SK-N-SH (cell line): ENCODE data around the gene GHRH. TPM values are rescaled to one million over a fixed set of nuclear protein-coding genes. Genes with fewer than 3 reads are reported as not detected.

Source experiments
- CTCF ChIA-PET: fragments of 300-600, 350-600 bp; formaldehyde crosslinking; extraction: SDS; loops from one replicate; lab custom pipeline; 2021; lab: Yijun Ruan, JAX
- POLR2A ChIA-PET: fragments of 350-600 bp; sonication (Branson Sonifier 250); formaldehyde crosslinking; extraction: SDS; loops from one replicate; lab custom pipeline; 2020; ENCODE audit warnings: antibody characterized with exemption, inconsistent platforms; lab: Yijun Ruan, JAX
- DNase-seq: peaks from one replicate; pipeline ENCODE4 v3.0.0; 2012
- H2AFZ ChIP-seq: fragments of 200-600 bp; sonication (generic); 2 replicates; pipeline ENCODE4 v1.8.1; 2016; ENCODE audit warnings: antibody characterized with exemption, mild to moderate bottlenecking, low read depth
- H3F3A ChIP-seq: fragments of 200-600 bp; sonication (generic); replicated peaks from 2 replicates; pipeline ENCODE3; 2016; ENCODE audit warnings: antibody characterized with exemption, mild to moderate bottlenecking; ENCODE audit not compliant: insufficient read depth
- H3K27ac ChIP-seq, 2 experiments: fragments of 200-500 bp in 1 of 2; fragments of 200-600 bp in 1 of 2; sonication (Bioruptor generic) in 1 of 2; sonication (generic), shearing (Covaris generic) in 1 of 2; 2 replicates each; pipeline versions ENCODE4 v1.5.1 to v1.6.1; 2014 to 2016; ENCODE audit warnings: low read depth in 2 of 2, inconsistent platforms in 1 of 2, low read length in 1 of 2, mild to moderate bottlenecking in 1 of 2, mixed read lengths in 1 of 2
- H3K27me3 ChIP-seq: fragments of 200-600 bp; sonication (generic), shearing (Covaris generic); 2 replicates; pipeline ENCODE4 v1.6.1; 2016; ENCODE audit warnings: mixed run types; ENCODE audit not compliant: insufficient read depth
- H3K36me3 ChIP-seq, 2 experiments: fragments of 200-500 bp in 1 of 2; fragments of 200-600 bp in 1 of 2; sonication (Bioruptor generic) in 1 of 2; sonication (generic) in 1 of 2; replicated peaks in 1 of 2; 2 replicates each; pipeline versions ENCODE3 to v1.5.1; 2014 to 2016; ENCODE audit warnings: low read length in 1 of 2, mild to moderate bottlenecking in 1 of 2; ENCODE audit not compliant: insufficient read depth in 2 of 2, control insufficient read depth in 1 of 2
- H3K4me1 ChIP-seq, 2 experiments: fragments of 200-500 bp in 1 of 2; fragments of 200-600 bp in 1 of 2; sonication (Bioruptor generic) in 1 of 2; sonication (generic), shearing (Covaris generic) in 1 of 2; 2 replicates each; pipeline versions ENCODE4 v1.5.1 to v1.6.1; 2014 to 2016; ENCODE audit warnings: low read depth in 1 of 2, low read length in 1 of 2, mixed run types in 1 of 2; ENCODE audit not compliant: insufficient read depth in 2 of 2, control insufficient read depth in 1 of 2
- H3K4me2 ChIP-seq: fragments of 200-600 bp; sonication (generic), shearing (Covaris generic); 2 replicates; pipeline ENCODE4 v1.6.1; 2017; ENCODE audit warnings: mixed run types
- H3K4me3 ChIP-seq, 2 experiments: fragments of 200-500 bp in 1 of 2; fragments of 200-600 bp in 1 of 2; sonication (Bioruptor generic) in 1 of 2; sonication (generic), shearing (Covaris generic) in 1 of 2; 2 replicates each; pipeline versions ENCODE4 v1.5.1 to v1.8.1; 2014 to 2016; ENCODE audit warnings: low read depth in 2 of 2, inconsistent platforms in 1 of 2, low read length in 1 of 2, mild to moderate bottlenecking in 1 of 2, mixed read lengths in 1 of 2, moderate library complexity in 1 of 2
- H3K79me2 ChIP-seq: fragments of 200-600 bp; sonication (generic); 2 replicates; pipeline ENCODE4 v1.8.1; 2017; ENCODE audit warnings: mild to moderate bottlenecking; ENCODE audit not compliant: insufficient read depth
- H3K9ac ChIP-seq: fragments of 200-600 bp; sonication (generic); 2 replicates; pipeline ENCODE4 v1.6.1; 2017; ENCODE audit warnings: mixed run types
- H3K9me2 ChIP-seq: fragments of 200-600 bp; sonication (generic); 2 replicates; pipeline ENCODE4 v1.6.1; 2017; ENCODE audit warnings: mixed run types
- H3K9me3 ChIP-seq: fragments of 200-600 bp; sonication (generic); 2 replicates; pipeline ENCODE4 v1.6.1; 2017; ENCODE audit warnings: mixed run types, mild to moderate bottlenecking, moderate library complexity
- H4K20me1 ChIP-seq: fragments of 200-600 bp; sonication (generic); 2 replicates; pipeline ENCODE4 v1.6.1; 2017; ENCODE audit warnings: mild to moderate bottlenecking, mixed run types; ENCODE audit not compliant: insufficient read depth
- ELF1 ChIP-seq: IDR thresholded peaks from 2 replicates; pipeline ENCODE4 v1.4.0; 2012
- EP300 ChIP-seq, 2 experiments: IDR thresholded peaks; 2 replicates each; pipeline versions ENCODE4 v1.4.0 to v1.6.1; 2012; ENCODE audit warnings: borderline replicate concordance in 1 of 2, low read depth in 1 of 2, low read length in 1 of 2
- NRF1 ChIP-seq: IDR thresholded peaks from 2 replicates; pipeline ENCODE4 v1.6.1; 2012; ENCODE audit warnings: low read depth, mild to moderate bottlenecking, low read length
- POLR2AphosphoS5 ChIP-seq: IDR thresholded peaks from 2 replicates; pipeline ENCODE4 v1.6.1; 2012; ENCODE audit warnings: low read depth, low read length
- RAD21 ChIP-seq: IDR thresholded peaks from 2 replicates; pipeline ENCODE4 v1.6.1; 2012; ENCODE audit warnings: mild to moderate bottlenecking, low read length
- RFX5 ChIP-seq: IDR thresholded peaks from 2 replicates; pipeline ENCODE4 v1.6.1; 2012; ENCODE audit warnings: mild to moderate bottlenecking, improper control_type of control experiment, low read length
- TAF1 ChIP-seq: IDR thresholded peaks from 2 replicates; pipeline ENCODE4 v1.6.1; 2012; ENCODE audit warnings: low read depth, mild to moderate bottlenecking, low read length, moderate library complexity, borderline replicate concordance
- TCF12 ChIP-seq: IDR thresholded peaks from 2 replicates; pipeline ENCODE4 v1.4.0; 2012
- TEAD4 ChIP-seq: IDR thresholded peaks from 2 replicates; pipeline ENCODE4 v1.4.0; 2012; ENCODE audit warnings: mild to moderate bottlenecking, borderline replicate concordance; ENCODE audit not compliant: insufficient read depth
- WGBS: methylation state at CpG from one replicate; pipeline ENCODE4 v1.1.6; 2017; ENCODE audit warnings: low lambda C conversion rate; 5-methylcytosine and 5-hydroxymethylcytosine counted together
- polyA plus RNA-seq, 3 experiments: library from polyadenylated mRNA; depleted of rRNA; stranded (reverse); fragments of >200 nt; gene quantifications; 2 replicates each; pipeline ENCODE4 v1.2.3, GENCODE V29; 2012
- TF ChIP-seq, protein P1 (sequence below): IDR thresholded peaks from 2 replicates; pipeline ENCODE4 v1.6.1; 2012; ENCODE audit warnings: mild to moderate bottlenecking, low read depth, low read length, moderate library complexity
- TF ChIP-seq, protein P2 (sequence below): fragments of 150-350 bp; IDR thresholded peaks from 2 replicates; pipeline ENCODE4 v1.6.1; 2017; ENCODE audit warnings: antibody characterized with exemption, low read length, low read depth, borderline replicate concordance
- TF ChIP-seq, protein P3 (sequence below): fragments of 150-350 bp; IDR thresholded peaks from 2 replicates; pipeline ENCODE4 v1.6.1; 2016; ENCODE audit warnings: mild to moderate bottlenecking, low read depth, low read length

The GHRH gene
- polyA plus RNA-seq, 1 of the 3 experiments (the other 2 are of a cell fraction), result not detected

DNA sequence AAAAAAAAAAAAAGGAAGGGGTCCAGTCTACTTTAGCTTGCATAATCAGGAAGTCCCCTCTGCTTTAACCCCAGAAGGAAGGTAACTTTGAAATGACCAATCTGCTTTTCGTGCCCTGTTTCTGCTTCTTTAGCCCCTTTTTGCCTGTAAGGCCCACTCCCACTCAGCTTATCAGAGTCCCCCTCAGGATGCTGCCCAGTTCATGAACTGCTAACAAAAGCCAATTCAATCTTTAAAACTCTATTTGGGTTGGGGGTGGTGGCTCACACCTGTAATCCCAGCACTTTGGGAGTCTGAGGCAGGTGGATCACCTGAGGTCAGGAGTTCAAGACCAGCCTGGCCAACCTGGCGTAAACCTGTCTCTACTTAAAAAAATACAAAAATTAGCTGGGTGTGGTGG, 12.3 kb downstream of the GHRH start:
- POLR2A ChIA-PET, result no interaction called here
- TF ChIP-seq ELF1 (no peak), RFX5 (no peak), EP300 (IDR thresholded peaks at IDR 0.05; ENCODE audit: borderline replicate concordance in 1 of 2, low read depth in 1 of 2, low read length in 1 of 2) (no peak), TAF1 (no peak), POLR2AphosphoS5 (no peak), NRF1 (no peak), TEAD4 (no peak), TCF12 (no peak), RAD21 (no peak)
- TF ChIP-seq, protein P1, sequence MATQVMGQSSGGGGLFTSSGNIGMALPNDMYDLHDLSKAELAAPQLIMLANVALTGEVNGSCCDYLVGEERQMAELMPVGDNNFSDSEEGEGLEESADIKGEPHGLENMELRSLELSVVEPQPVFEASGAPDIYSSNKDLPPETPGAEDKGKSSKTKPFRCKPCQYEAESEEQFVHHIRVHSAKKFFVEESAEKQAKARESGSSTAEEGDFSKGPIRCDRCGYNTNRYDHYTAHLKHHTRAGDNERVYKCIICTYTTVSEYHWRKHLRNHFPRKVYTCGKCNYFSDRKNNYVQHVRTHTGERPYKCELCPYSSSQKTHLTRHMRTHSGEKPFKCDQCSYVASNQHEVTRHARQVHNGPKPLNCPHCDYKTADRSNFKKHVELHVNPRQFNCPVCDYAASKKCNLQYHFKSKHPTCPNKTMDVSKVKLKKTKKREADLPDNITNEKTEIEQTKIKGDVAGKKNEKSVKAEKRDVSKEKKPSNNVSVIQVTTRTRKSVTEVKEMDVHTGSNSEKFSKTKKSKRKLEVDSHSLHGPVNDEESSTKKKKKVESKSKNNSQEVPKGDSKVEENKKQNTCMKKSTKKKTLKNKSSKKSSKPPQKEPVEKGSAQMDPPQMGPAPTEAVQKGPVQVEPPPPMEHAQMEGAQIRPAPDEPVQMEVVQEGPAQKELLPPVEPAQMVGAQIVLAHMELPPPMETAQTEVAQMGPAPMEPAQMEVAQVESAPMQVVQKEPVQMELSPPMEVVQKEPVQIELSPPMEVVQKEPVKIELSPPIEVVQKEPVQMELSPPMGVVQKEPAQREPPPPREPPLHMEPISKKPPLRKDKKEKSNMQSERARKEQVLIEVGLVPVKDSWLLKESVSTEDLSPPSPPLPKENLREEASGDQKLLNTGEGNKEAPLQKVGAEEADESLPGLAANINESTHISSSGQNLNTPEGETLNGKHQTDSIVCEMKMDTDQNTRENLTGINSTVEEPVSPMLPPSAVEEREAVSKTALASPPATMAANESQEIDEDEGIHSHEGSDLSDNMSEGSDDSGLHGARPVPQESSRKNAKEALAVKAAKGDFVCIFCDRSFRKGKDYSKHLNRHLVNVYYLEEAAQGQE, result no peak
- TF ChIP-seq, protein P2, sequence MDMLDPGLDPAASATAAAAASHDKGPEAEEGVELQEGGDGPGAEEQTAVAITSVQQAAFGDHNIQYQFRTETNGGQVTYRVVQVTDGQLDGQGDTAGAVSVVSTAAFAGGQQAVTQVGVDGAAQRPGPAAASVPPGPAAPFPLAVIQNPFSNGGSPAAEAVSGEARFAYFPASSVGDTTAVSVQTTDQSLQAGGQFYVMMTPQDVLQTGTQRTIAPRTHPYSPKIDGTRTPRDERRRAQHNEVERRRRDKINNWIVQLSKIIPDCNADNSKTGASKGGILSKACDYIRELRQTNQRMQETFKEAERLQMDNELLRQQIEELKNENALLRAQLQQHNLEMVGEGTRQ, result no peak
- TF ChIP-seq, protein P3, sequence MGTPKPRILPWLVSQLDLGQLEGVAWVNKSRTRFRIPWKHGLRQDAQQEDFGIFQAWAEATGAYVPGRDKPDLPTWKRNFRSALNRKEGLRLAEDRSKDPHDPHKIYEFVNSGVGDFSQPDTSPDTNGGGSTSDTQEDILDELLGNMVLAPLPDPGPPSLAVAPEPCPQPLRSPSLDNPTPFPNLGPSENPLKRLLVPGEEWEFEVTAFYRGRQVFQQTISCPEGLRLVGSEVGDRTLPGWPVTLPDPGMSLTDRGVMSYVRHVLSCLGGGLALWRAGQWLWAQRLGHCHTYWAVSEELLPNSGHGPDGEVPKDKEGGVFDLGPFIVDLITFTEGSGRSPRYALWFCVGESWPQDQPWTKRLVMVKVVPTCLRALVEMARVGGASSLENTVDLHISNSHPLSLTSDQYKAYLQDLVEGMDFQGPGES, result no peak
- TF ChIP-seq, all 33 proteins: peak for 0
- H3K9ac ChIP-seq, result no peak overlapping the region
- WGBS, result 95% methylated on average over 2 of the region's 2 CpGs
- H3K4me2 ChIP-seq, result no peak overlapping the region
- no peaks in the 10 kb centered on the region for H3K79me2 ChIP-seq
- CTCF ChIA-PET, result interaction anchor here (1.2 kb wide), 1 partner anchor 15 kb away, joined by 4 read pairs; no protein-coding TSS in a partner anchor
- H3K9me2 ChIP-seq, result no peaks in the 10 kb centered on the region
- H2AFZ ChIP-seq, result no peak overlapping the region
- H3K4me3 ChIP-seq, result no peak overlapping the region
- no peak overlapping the region for H3K27ac ChIP-seq
- peaks cover 0 to 13% of the 10 kb centered on the region in 2 experiments; a peak in 1 of 4 replicates for H3K4me1 ChIP-seq
- H3F3A ChIP-seq, result no peaks in the 10 kb centered on the region
- H3K36me3 ChIP-seq, result no peaks in the 10 kb centered on the region
- no peak for DNase-seq
- no peaks in the 10 kb centered on the region for H4K20me1 ChIP-seq
- H3K27me3 ChIP-seq, result no peaks in the 10 kb centered on the region
- H3K9me3 ChIP-seq, result no peaks in the 10 kb centered on the region
